GM19324 (cell line): ENCODE data around the gene NEK1.
A peak's percentile ranks its signal among the peaks of the same experiment; 100 is the strongest.
"Not testable (repeated sequence)": the region's sequence is repeated elsewhere in the genome, so short reads cannot be mapped to it uniquely, and the experiment has no call there.

Experiments
- ATAC-seq: cut with Tn5 transposase; IDR thresholded peaks from one replicate; pipeline ENCODE4 v1.9.1; 2021; ENCODE audit warnings: mild to moderate bottlenecking, moderate library complexity; ENCODE audit not compliant: unreplicated experiment, low FRiP score

NEK1 gene

DNA sequence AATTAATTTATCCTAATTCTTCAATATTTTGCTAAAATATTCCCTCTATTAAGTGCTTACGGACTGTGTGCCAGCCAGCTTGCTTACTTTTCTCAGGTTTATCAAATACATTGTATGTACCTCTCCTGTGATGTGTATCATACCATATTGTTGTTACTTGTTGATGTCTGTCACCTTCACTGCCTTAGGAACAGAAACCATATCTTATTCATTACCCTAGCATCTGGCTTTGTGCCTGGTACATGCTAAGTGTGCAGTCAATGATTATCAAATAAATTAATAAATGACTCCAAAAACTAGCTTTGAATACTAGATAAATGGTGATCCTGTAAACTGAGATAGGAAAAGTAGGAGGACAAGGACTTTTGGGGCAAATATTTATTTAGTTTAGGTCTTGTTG, 14.9 kb upstream of the NEK1 start:
- no peak for ATAC-seq

DNA sequence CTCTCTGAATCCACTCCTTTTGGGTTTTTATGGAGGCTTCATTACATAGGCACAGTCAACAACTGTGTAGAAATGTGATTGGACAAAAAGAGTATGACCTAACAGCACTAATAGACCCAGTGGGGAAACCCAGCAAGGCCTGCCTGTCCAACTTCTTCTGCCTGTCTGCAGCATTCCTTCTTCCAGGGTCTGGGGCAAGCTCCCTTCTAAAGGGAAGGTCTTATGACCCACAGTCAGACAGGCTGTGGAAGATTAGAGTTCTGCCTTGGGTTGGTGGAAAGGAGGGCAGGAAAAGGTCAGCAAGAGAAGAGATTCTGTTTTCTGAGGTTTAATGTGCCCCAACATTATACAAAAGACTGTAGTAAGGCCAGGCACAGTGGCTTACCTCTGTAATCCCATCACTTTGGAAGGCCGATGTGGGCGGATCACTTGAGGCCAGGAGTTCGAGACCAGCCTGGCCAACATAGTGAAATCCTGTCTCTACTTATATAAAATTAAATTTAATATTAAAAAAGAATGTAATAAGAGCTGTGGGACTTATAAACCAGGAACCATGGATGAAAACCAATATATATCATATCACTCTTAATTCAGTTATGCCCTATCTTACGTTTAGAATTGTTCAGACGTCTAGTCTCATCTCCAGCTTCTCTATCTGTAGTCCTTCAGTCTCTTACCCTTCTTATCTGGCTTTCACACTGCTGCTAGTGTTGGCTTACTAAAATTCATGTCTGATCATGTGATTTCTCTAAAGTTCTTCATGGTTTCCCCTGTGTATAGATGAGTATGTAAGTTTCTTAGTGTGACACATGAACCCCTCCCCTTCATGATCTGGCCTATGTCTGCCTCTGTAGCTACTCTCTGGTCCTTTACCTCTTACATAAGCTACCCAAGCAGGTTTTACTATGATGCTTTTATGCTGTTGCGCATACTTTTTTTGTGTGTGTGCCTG, 14.2 kb upstream of the NEK1 start:
- ATAC-seq = no peak

DNA sequence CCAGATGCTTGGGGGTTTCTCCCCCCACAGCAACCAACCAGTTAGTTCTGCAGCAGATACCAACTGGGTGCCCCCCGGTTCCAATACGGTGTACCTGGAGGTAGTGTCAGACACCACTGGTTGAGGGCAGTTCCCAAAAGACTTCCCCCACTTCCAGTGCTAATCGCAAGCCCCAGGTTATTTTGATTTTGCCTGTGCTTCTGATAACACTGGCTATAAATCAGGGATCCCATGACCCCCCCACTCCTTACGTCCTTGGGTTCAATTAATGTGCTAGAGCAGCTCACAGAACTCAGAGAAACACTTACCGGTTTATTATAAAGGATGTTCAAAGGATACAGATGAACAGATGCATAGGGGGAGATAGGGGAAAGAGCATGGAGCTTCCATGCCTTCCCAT, 13.5 kb upstream of the NEK1 start:
- no peak for ATAC-seq

DNA sequence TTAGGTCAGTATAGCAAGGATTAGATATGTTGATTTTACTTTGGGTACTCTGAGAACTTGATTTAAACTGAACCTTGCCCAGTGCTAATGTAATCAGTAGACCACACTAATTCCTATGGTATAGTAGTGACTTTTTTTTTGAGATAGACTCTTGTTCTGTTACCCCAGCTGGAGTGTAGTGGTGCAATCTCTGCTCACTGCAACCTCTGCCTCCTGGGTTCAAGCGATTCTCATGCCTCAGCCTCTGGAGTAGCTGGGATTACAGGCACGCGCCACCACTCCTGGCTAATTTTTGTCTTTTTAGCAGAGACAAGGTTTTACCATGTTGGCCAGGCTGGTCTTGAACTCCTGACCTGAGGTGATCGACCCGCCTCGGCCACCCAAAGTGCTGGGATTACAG, 11.6 kb upstream of the NEK1 start:
- ATAC-seq = not testable (repeated sequence)

DNA sequence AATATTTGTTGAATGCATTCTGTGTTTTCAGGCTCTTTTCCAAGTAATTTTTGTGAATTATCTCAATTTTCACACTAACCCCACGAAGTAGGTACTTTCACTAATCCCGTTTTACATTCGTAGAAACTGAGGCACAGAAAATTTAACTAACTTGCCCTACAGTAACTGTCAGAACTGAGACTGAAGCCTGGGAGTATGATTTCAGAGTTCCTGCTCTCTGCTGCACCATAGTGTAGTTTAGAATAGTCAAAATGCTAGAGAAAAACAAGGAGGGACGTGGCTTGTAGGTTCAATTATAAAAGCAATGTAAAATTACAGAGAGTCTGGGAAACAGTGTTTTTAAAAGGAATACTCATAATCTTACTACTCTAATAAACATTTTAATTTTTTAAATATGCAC, 10.2 kb upstream of the NEK1 start:
- ATAC-seq = no peak

DNA sequence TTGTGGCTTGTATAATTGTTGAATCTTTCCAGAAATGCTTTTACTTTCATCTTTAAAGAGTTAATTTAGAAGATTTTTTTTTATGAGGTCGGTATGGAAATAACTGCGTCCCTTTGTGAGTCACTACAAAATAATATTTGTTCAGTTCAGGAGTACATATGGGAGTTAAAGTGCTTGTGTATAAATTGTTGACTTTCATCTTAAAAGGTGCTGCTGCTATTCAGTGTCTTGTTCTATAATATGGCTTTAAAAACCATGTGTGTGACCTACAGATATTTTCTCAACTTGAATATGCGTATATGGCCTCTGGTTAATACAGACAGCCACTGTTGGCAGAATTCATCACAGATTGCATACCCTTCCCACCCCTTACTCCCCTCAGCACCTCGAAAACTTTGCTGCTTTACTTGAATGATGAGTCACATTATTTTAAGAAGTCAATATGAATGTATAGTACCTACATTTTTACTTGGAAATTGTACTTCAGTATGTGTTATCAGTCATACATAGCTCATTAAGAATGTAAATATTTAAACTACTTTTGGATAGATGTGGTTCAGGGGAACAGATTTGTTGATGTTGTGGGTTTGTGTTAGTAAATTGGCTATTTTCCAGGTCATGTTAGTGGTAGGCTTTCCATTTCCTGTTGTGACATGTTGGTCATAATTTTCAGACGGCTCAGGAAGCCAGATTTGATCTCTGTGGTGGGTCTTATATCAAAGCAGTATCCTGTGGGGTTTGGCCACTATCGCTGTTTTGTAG, 9.5 kb upstream of the NEK1 start:
- ATAC-seq = no peak

DNA sequence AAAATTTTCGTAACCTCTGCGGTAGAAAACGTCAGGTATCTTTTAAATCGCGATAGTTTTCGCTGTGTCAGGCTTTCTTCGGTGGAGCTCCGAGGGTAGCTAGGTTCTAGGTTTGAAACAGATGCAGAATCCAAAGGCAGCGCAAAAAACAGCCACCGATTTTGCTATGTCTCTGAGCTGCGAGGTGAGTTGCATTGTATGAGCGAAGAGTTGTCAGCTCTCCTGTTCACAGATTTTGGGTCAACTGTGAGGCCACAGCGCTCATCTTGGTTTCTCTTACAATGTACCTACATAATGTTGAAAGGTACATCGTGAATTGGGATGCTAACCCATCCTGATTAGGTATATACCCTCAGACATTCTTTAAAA, 8.5 kb upstream of the NEK1 start:
- ATAC-seq = no peak

DNA sequence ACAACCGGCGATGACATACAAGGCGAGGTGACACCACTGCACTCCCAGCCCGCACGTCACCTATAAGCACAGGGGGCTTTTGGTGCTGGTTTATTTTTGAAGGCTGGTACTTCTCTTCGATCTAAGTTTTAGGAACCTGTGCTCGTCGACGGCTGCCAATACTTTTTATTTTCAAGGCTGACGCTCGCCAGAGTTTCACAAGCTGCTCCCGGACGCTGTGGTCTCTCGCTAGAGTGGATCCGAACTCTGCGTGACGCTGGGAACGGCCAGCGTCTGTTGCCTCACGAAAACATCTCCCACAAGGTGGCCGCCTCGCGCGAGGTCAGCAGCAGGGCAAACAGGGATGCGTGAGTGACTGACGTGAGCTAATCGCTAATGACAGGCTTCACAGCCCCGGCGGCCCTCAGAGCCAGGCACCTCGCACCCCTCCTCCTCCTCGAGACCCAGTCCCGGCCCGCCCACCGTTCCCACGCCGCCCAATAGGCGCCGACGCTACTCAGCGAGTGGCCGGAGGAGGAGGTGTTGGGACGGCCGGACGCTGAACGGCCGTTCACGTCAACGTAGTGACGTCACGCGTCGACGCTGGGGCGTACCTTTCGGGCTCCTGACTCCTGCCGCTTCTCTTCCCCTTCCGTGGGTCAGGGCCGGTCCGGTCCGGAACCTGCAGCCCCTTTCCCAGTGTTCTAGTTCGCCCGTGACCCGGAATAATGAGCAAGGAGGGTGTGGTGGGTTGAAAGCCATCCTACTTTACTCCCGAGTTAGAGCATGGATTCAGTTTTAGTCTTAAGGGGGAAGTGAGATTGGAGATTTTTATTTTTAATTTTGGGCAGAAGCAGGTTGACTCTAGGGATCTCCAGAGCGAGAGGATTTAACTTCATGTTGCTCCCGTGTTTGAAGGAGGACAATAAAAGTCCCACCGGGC, 7.8 kb upstream of the NEK1 start, which contains the start of gene CLCN3:
CLCN3 (plus strand) TSS at position 621 of the 922 bp plus-strand sequence. CDS start 15,351 bp downstream, outside the sequence.
- peak; percentile 99 for ATAC-seq

DNA sequence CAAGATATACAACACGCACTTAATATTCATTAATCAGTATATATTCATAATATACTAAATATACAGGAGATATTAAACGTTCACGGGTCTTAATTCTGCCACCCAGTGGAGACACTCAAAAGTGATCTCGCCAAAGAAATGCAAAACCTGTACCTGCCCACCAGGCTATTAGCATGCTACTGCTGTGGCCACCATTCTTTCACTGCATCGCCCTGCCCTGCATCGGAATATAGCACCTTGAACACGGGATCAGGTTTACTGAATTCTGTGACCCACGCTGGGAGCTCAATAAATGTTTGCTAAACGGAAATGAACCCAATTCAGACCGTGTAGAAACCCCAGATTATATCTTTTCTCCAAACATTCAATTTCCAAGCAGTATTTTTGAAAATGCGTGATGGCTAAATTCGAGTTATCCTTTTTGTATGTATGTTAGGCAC, 7.2 kb upstream of the NEK1 start:
- ATAC-seq = peak; percentile 40

DNA sequence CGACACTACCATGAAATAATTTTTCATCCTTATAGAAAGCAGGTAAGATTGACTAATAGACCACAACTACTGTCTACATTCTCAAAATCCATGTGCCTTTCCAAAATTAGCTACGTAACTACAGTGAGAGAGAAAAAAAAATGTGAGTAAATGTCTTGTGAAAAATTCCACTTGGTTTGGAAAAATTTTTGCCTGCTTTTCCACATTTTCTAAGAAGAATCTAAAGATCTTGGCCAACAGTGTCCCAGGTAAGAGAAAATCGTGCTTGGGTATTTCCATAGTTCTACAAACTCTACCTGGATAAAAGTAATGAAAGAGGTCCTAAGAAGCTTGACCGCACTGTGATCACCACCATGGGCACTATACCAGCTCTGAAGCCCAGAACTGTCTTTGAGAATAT, 6.6 kb upstream of the NEK1 start:
- ATAC-seq = no peak

DNA sequence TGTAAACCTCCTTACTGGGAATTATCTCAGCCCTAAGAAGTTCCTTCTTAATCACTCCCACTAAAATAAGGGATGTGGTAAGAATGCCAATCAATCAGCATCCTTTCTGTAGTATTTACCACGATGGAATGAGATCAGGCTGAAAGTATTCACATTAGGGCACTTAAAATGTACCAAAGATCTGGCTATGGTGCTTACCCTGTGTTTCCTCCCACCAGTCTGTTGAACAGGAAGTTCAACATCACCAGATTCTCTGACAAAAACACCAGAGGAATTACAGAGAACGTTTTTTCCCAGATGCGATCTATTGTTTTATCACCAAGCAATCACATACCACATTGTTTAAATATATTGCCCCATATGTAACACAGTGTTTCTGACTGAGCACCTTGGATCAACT, 5.9 kb upstream of the NEK1 start:
- no peak for ATAC-seq

DNA sequence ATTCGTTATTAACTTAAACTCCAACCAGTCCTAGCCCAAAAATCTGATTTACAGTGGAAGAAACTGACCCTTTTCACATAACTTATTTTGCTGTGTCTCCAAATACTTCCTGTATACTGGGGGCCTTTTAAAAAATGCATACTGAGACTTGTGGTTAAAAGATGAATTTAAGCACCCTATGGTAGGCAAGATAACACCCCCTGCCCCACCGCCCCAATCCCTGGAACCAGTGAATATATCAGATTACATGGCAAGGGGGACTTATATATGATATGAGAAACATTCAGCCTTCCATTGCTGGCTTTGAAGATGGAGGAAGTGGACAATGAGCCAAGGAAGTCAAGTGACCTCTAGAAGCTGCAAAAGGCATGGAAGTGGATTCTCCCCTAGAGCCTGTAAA, 4.9 kb upstream of the NEK1 start:
- no peak for ATAC-seq

DNA sequence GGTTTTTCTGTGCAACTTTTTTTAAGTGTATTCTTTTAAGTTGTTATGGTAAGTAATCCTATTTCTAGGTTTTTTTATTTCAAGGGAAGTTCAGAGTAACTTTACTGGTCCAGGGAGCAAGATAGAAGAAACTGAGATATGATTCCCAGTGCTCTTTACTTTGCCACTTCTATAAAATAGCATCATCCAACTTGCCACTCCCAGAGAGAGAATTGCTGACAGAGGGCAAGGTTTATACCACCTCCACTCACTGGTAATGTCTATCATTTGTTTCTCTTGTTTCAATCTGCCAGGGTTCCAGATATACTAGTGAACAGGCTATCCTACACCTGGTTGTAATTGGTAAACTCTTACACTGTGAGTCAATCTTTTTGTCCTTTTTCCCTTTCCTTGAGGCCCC, 4.5 kb upstream of the NEK1 start:
- no peak for ATAC-seq

DNA sequence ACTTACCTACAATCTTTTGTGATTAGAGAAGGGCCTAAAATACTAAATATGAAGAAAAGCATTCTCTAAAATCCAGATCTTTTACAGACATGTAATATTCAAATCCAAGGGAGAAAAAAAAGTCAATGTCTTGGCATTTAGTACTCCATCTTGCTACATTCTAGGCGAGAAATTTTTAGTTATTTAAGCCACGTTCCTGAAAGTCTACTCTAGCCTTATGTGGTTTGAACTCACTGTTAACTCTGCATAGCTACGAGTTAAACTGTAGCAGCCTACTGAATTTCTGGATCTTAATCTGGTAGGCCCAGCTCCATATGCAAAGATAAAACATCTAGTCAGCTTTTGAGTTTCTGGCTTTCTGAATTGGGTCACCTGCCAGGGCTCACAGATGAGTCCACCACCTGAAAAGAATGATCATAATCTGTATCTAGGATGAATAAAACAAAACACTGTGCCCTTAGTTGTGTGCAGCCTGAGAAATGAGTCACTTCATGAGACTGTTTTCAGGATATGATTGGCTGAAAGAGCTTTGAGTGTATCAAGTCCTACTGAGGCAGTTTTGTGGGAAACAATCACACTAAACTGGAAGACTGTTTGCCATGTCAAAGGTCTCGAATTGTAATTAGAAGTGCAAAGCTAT, 3.2 kb upstream of the NEK1 start:
- ATAC-seq = no peak

DNA sequence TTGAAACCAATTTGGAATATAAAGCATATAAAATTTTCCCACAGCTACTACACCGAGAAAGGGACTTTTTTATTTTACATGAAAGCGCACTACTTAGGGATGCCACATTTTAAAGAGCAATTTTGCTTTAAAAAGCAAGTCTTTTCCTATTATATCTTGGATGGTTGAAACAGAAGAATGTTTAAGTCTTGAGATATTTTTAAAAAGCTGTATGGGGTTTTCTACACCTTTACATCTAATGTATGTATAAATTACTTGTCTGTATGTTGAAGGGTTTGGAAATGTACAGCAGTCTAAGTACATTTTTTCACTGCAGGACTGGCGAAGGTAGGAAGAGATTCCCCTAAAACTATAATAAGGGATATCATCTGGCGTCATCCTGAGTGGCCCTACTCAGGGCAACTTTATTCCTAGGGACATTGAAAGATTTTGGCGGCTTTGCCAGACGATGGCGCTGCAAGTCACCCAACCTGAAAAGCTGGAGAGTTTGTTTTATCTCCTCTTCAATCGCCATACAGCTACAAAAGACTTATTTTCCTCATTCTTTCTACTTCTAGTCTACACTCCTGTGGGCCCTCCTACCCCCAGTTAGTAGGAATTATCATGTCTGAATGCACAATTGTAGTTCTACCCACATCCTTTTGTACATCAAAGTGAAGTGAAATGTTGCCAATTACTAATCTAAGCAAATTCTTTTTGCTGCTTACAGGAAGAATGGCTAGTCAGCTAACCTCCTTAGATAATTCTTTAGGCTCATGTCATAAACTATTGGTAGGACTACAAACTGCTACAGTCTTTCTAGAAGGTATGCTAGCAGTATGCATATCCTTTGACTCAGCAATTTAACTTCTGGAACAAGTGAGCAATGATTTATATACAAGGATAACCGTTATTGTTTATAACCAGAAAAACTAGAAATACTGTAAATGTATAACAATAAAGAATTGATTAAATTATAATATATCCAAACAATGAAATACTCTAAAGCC, 782 bp upstream of the NEK1 start:
- peak; percentile 34 for ATAC-seq

DNA sequence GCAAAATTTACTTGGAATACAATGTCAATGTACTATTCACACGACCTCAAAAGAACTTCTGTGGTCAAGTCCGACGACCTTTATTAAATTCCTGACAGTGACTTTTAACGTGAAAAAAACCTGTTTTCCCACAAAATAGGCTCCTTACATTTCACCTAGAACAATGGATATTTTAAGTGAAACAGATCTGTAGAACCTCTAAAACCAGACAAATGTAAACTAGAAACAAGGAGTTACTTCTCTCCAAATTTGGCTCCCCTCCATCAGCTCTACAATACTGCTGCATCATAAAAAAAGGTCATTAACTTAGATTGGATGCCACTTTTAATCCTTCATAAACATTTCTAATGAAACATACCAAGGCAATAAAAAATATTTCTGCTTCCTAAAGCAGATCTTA, 1.2 kb downstream of the NEK1 start:
- ATAC-seq = no peak

DNA sequence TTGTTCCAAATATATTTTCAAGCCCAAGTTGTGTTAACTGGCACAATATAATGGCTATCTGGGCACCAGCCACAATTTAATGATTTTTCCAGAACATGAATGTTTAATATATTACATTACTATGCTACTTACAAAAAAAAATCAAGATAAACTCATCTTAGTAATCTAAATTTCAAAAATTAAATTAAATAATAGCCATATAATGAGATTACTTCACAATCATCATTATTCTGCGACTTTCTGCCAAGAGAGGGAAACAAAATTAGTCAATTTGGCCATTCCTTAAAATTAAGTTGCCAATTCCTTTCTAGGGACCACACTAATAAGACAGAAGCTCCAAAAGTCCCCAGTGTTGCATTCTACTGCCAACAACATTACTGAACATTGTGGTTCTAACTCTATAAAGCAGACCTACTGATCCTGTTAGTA, 7.5 kb downstream of the NEK1 start:
- no peak for ATAC-seq

DNA sequence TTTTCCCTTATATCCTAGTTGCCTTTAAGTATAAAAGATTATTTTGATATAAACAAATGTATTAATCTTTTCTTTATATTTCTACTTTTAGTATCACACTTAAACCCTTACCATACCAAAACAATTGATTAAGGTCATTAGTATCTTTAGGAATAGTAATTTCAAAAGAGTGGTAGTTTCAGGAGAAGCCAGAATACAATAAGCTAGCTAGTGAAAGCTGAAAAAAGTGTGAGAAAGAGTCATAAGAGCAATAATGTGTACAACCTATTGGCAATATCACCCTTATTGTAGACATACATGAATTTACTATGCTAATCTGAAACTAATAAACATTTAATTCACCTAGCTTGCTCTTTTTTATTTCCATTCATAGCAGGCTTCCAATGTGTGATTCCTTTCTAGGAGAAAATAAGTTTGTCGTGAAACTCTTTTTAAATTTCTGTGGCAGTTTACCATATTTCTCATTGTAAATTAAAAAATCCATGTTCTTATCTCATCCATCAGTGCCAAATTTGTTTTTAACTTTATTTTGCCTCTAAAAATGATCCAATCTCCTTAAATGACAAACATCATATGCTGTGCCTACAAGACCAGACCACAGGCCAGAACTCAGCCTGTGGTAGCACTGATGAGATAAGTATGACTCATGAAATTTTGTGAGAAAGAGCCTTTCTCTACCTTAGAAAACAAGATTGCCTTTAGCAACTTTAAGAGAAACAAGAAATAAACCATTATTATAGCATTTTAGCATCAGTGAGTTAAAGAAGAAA, 8.1 kb downstream of the NEK1 start:
- ATAC-seq = no peak
